Panc1 (cell line): ENCODE data around the gene CDC45.

Experiments used
- CTCF ChIP-seq: fragments of 450-650 bp; IDR thresholded peaks from 2 replicates; pipeline ENCODE4 v1.5.1; 2017; ENCODE audit warnings: mild to moderate bottlenecking
- POLR2AphosphoS5 ChIP-seq: IDR thresholded peaks from 2 replicates; pipeline ENCODE4 v1.6.1; 2012; ENCODE audit warnings: mild to moderate bottlenecking, low read depth, low read length, moderate library complexity
- REST ChIP-seq, 2 experiments: IDR thresholded peaks; 2 replicates each; pipeline ENCODE4 v1.6.1; 2011 to 2012; ENCODE audit warnings: low read depth in 2 of 2, control low read depth in 1 of 2, low read length in 1 of 2, mild to moderate bottlenecking in 1 of 2, moderate library complexity in 1 of 2; ENCODE audit not compliant: insufficient read depth in 1 of 2
- SIN3A ChIP-seq: IDR thresholded peaks from 2 replicates; pipeline ENCODE4 v1.6.1; 2012; ENCODE audit warnings: low read depth, mild to moderate bottlenecking, low read length, moderate library complexity, borderline replicate concordance; ENCODE audit not compliant: insufficient read depth
- TCF7L2 ChIP-seq: IDR thresholded peaks from 2 replicates; pipeline ENCODE4 v1.6.1; 2011; ENCODE audit warnings: mild to moderate bottlenecking, low read depth, low read length, inconsistent platforms

GRCh38 chr22:19554834-19555404 lies 75.2 kb downstream of the CDC45 start:
- no peak for TF ChIP-seq CTCF
- TF ChIP-seq REST (IDR thresholded peaks at IDR 0.05; ENCODE audit: insufficient read depth in 1 of 2, low read depth in 2 of 2, low read length in 1 of 2) = no peak
- TF ChIP-seq SIN3A = no peak
- TF ChIP-seq TCF7L2 = no peak
- TF ChIP-seq POLR2AphosphoS5 = no peak
